Thyroid gland (tissue), 4 donors: ENCODE data around the gene RNF144A.

ENCODE experiments used
- POLR2A ChIP-seq, 2 donors: fragments of 450-650 bp; IDR thresholded peaks; one replicate each; pipeline ENCODE4 v1.6.1; 2017; ENCODE audit warnings: antibody characterized with exemption in 2 of 2, mild to moderate bottlenecking in 2 of 2, moderate library complexity in 1 of 2
- TF ChIP-seq, protein P1 (sequence below), 6 experiments: fragments of 200-600 bp in 3 of 6; fragments of 450-650 bp in 3 of 6; sonication (generic) in 3 of 6; IDR thresholded peaks; one replicate each; pipeline ENCODE4 v1.5.1; 2016 to 2019; ENCODE audit warnings: antibody characterized with exemption in 6 of 6, mild to moderate bottlenecking in 2 of 6, inconsistent platforms in 1 of 6, moderate library complexity in 1 of 6

DNA sequence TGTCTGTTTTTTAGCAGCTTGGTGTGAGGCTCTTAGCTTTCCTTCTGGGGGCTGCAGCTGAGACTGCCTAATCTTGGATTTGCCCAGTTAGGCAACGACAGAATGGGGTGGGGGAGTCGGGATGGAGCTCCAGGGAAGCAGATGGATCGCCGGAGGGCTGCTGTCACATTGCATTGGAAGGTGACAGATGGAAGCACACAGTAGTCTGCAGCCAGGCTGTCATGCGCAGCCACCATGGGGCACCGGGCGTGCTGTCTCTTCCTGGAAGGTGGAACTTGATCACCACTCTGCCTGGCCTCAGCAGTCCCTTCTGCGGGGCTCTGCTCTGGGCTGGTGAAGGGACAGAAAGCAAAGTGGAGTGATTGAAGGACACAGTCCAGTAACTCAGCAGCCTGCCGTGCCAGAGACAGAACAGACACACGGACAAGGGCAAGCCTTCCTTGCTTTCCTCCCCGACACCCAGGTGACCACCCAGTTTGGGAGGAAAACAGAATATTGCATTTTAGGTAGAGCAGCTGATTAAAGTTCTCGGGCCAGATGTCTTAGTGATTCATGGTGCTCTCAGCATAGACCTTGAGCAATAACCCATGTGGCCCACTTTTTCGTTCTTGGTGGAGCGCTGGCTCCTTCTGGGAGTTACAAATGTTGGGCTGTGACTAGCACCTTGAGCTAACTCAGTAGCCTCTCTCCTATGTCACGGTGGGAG lies 40.9 kb downstream of the RNF144A start:
- TF ChIP-seq, protein P1, sequence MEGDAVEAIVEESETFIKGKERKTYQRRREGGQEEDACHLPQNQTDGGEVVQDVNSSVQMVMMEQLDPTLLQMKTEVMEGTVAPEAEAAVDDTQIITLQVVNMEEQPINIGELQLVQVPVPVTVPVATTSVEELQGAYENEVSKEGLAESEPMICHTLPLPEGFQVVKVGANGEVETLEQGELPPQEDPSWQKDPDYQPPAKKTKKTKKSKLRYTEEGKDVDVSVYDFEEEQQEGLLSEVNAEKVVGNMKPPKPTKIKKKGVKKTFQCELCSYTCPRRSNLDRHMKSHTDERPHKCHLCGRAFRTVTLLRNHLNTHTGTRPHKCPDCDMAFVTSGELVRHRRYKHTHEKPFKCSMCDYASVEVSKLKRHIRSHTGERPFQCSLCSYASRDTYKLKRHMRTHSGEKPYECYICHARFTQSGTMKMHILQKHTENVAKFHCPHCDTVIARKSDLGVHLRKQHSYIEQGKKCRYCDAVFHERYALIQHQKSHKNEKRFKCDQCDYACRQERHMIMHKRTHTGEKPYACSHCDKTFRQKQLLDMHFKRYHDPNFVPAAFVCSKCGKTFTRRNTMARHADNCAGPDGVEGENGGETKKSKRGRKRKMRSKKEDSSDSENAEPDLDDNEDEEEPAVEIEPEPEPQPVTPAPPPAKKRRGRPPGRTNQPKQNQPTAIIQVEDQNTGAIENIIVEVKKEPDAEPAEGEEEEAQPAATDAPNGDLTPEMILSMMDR (IDR thresholded peaks at IDR 0.05), result no peak
- TF ChIP-seq POLR2A (IDR thresholded peaks at IDR 0.05), result no peak
